ENCODE results near the gene ZNF814.

GRCh38 chr19:57813919-57814504 lies 74.8 kb downstream of the ZNF814 start:
- TF ChIP-seq EP300 (IDR thresholded peaks at IDR 0.05): no peak
- no peak for TF ChIP-seq CTCF (IDR thresholded peaks at IDR 0.05)
- TF ChIP-seq POLR2A (IDR thresholded peaks at IDR 0.05): no peak
